A673 (cell line): Measurements from ENCODE around the gene PCNX3. TPM values are rescaled to one million over a fixed set of nuclear protein-coding genes. Genes with fewer than 3 reads are reported as not detected.

ENCODE experiments used
- BruUV-seq: library from RNA; stranded (reverse); fragments of 400-500 nt; replicated peaks from 2 replicates; lab custom pipeline; 2021; lab: Mats Ljungman, UMichigan
- CTCF ChIA-PET: fragments of 300-600 bp; sonication (Branson Sonifier 250); formaldehyde crosslinking; loops from one replicate; lab custom pipeline; 2022; ENCODE audit warnings: antibody characterized with exemption; lab: Charles Lee
- POLR2A ChIA-PET: fragments of 300-600 bp; sonication (Branson Sonifier 250); formaldehyde crosslinking; loops from one replicate; lab custom pipeline; 2022; ENCODE audit warnings: antibody characterized with exemption; ENCODE audit not compliant: low non-redundant PET; lab: Charles Lee
- DNase-seq: peaks from one replicate; pipeline ENCODE4 v3.0.0-alpha.2; 2015; ENCODE audit warnings: low spot score
- H3K27ac ChIP-seq: fragments of 200-600 bp; sonication (generic); 2 replicates; pipeline ENCODE4 v1.5.1; 2016; ENCODE audit warnings: mixed run types, low read depth, mild to moderate bottlenecking, mixed read lengths, antibody characterized with exemption, low read length; ENCODE audit not compliant: poor library complexity, severe bottlenecking
- H3K27me3 ChIP-seq: fragments of 200-600 bp; sonication (generic); replicated peaks from 2 replicates; pipeline ENCODE4 v1.6.1; 2017; ENCODE audit warnings: mixed run types, low read depth, mild to moderate bottlenecking, mixed read lengths, antibody characterized with exemption, low read length; ENCODE audit not compliant: insufficient read depth, poor library complexity
- H3K36me3 ChIP-seq: fragments of 200-600 bp; sonication (generic); 2 replicates; pipeline ENCODE4 v1.6.1; 2016; ENCODE audit warnings: mixed run types, mild to moderate bottlenecking, mixed read lengths, antibody characterized with exemption, low read length; ENCODE audit not compliant: insufficient read depth, poor library complexity, severe bottlenecking
- H3K4me1 ChIP-seq: fragments of 200-600 bp; sonication (generic); 2 replicates; pipeline ENCODE4 v1.6.1; 2017; ENCODE audit warnings: mixed run types, mild to moderate bottlenecking, mixed read lengths, antibody characterized with exemption, low read length; ENCODE audit not compliant: insufficient read depth, poor library complexity, severe bottlenecking
- H3K4me3 ChIP-seq: fragments of 200-600 bp; sonication (generic); 2 replicates; pipeline ENCODE4 v1.5.1; 2016; ENCODE audit warnings: low read depth, mixed run types, mild to moderate bottlenecking, mixed read lengths, low read length; ENCODE audit not compliant: poor library complexity, severe bottlenecking
- H3K9me3 ChIP-seq: fragments of 200-600 bp; sonication (generic); 2 replicates; pipeline ENCODE4 v1.6.1; 2016; ENCODE audit warnings: mixed run types, low read depth, mild to moderate bottlenecking, mixed read lengths, antibody characterized with exemption, low read length; ENCODE audit not compliant: poor library complexity, severe bottlenecking
- CTCF ChIP-seq: fragments of 300-800, 200-600 bp; sonication (generic); conservative IDR thresholded peaks from 2 replicates; pipeline ENCODE4 v1.5.1; 2017; ENCODE audit warnings: low read depth, mild to moderate bottlenecking, antibody characterized with exemption, low read length, moderate library complexity, mixed read lengths
- EZH2 ChIP-seq: fragments of 200-600 bp; sonication (generic); IDR thresholded peaks from 2 replicates; pipeline ENCODE4 v1.6.1; 2017; ENCODE audit warnings: borderline replicate concordance, low read depth, mild to moderate bottlenecking, mixed read lengths, antibody characterized with exemption, low read length; ENCODE audit not compliant: poor library complexity, severe bottlenecking
- intact Hi-C: fragments of 100-400 bp; cut with micrococcal nuclease; formaldehyde crosslinking; loops from one replicate; pipeline ENCODE4 v1.10.0; 2022; ENCODE audit not compliant: unreplicated experiment
- total RNA-seq: library from RNA; stranded (reverse); gene quantifications from 2 replicates; pipeline ENCODE4 v1.2.3, GENCODE V29; 2021

Gene PCNX3
- total RNA-seq, 1 experiment from 2014 or later, result 68.0 TPM

GRCh38 chr11:65609665-65610064 lies 5.9 kb upstream of the PCNX3 start:
- no peak for DNase-seq
- H3K36me3 ChIP-seq, result peaks cover 17% of the 10 kb centered on the region
- BruUV-seq, result no TSS peak
- no peak for TF ChIP-seq EZH2
- no peak for TF ChIP-seq CTCF
- ChIA-PET CTCF (no interaction called here), POLR2A (no interaction called here)
- H3K27me3 ChIP-seq, result no peaks in the 10 kb centered on the region
- H3K4me1 ChIP-seq, result peaks cover 28% of the 10 kb centered on the region
- H3K9me3 ChIP-seq, result no peaks in the 10 kb centered on the region
- no peak overlapping the region for H3K27ac ChIP-seq
- intact Hi-C loops, result loop anchor here (5.0 kb wide), 1 partner anchor 37 kb away; the partner anchor contains the start of genes FAM89B and ZNRD2
- no peak overlapping the region for H3K4me3 ChIP-seq

DNA sequence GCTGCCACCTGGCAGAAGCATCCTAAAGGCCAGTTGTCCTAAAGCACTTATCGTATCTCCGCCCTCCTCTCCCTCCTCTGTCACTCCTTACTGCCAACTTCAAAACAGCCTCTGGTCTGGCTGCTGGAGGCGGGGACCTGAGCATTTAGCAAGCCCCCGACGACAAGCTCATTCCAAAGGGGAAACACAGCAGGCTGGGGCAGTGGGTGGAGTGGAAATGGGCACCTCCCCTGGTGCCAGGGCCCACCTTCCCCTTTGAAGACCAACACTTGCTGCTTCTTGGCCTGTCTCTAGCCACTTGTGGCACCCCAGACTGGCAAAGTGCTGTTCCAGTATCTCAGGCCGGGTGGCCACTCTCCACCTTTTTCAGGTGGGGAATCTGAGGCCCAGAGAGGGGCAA lies 5.2 kb upstream of the PCNX3 start:
- Histone ChIP-seq H3K27me3 (no peaks in the 10 kb centered on the region), H3K9me3 (no peaks in the 10 kb centered on the region), H3K4me1 (peaks cover 28% of the 10 kb centered on the region), H3K4me3 (no peak overlapping the region), H3K27ac (peak overlapping the region; percentile 90), H3K36me3 (peaks cover 10% of the 10 kb centered on the region)
- DNase-seq, result no peak
- no TSS peak for BruUV-seq
- TF ChIP-seq EZH2 (no peak), CTCF (no peak)
- POLR2A ChIA-PET, result no interaction called here
- CTCF ChIA-PET, result no interaction called here
- intact Hi-C loops, result no loop called here

DNA sequence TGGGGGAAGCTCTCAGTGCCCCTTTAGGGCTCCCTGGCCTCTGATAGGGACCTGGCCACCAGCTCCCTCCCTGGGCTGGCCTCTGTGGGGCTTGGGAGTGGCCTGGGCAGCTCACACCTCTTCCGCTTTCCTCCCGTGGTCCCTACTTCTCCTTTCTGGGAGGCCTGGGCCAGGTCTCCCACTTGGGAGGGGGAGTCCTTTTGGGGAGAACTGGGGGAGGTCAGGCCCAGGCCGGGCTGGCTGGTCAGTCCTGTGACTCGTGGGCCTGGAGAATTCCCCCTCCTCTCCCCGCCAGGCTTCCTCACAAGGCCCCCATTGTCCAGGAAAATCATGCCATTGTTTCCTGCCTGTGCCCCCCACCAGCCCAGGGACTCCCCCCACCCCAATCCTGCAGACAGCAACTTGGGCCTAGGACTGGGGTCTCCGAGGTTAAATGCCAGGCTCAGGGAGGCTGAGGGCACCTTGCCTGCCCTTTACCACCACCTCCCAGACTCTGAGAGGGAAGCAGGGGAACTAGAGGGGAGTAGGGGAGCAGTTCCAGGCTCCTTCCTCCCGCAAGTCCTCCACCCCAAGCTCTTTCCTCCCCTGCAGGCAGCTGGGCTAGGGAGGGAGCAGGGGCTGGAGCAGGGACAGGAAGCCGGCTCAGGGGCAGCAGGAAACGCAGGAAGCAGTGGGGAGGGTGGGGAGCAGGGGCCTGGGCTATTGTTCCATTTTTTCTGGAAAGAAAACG lies 4.4 kb upstream of the PCNX3 start:
- H3K4me1 ChIP-seq, result peaks cover 28% of the 10 kb centered on the region
- no peaks in the 10 kb centered on the region for H3K27me3 ChIP-seq
- no TSS peak for BruUV-seq
- peak overlapping the region; percentile 92 for H3K4me3 ChIP-seq
- peaks cover 3% of the 10 kb centered on the region for H3K36me3 ChIP-seq
- CTCF ChIA-PET, result no interaction called here
- intact Hi-C loops, result no loop called here
- POLR2A ChIA-PET, result no interaction called here
- peak overlapping the region; percentile 90 for H3K27ac ChIP-seq
- DNase-seq, result peak; percentile 36
- TF ChIP-seq EZH2 (no peak), CTCF (no peak)
- H3K9me3 ChIP-seq, result no peaks in the 10 kb centered on the region
